Prostate gland (tissue), 2 donors: ENCODE measurements around the gene SERPINB11.

ENCODE experiments used
- CTCF ChIP-seq, 4 experiments: fragments of 200-600 bp in 2 of 4; fragments of 450-650 bp in 2 of 4; sonication (generic) in 2 of 4; IDR thresholded peaks; 1 replicate in 3 of 4; 2 replicates in 1 of 4; pipeline ENCODE4 v1.5.1; 2016 to 2019; ENCODE audit warnings: antibody characterized with exemption in 4 of 4, mild to moderate bottlenecking in 2 of 4, moderate library complexity in 2 of 4
- POLR2A ChIP-seq: fragments of 450-650 bp; IDR thresholded peaks from one replicate; pipeline ENCODE4 v1.6.1; 2016; ENCODE audit warnings: antibody characterized with exemption, mild to moderate bottlenecking
- POLR2AphosphoS5 ChIP-seq: sonication (generic); formaldehyde crosslinking; IDR thresholded peaks from one replicate; pipeline ENCODE4 v1.6.1; 2017; ENCODE audit warnings: antibody characterized with exemption

- TF ChIP-seq CTCF (IDR thresholded peaks at IDR 0.05) (no peak), POLR2A (no peak), POLR2AphosphoS5 (no peak)
Observed at GRCh38 chr18:63684718-63685117, 18.0 kb upstream of the SERPINB11 start.
